ENCODE results near the gene GALNT9. TPM values are rescaled to one million over a fixed set of nuclear protein-coding genes. Genes with fewer than 3 reads are reported as not detected.

GALNT9 gene
- total RNA-seq, 6 experiments from 2014 or later: not detected

DNA sequence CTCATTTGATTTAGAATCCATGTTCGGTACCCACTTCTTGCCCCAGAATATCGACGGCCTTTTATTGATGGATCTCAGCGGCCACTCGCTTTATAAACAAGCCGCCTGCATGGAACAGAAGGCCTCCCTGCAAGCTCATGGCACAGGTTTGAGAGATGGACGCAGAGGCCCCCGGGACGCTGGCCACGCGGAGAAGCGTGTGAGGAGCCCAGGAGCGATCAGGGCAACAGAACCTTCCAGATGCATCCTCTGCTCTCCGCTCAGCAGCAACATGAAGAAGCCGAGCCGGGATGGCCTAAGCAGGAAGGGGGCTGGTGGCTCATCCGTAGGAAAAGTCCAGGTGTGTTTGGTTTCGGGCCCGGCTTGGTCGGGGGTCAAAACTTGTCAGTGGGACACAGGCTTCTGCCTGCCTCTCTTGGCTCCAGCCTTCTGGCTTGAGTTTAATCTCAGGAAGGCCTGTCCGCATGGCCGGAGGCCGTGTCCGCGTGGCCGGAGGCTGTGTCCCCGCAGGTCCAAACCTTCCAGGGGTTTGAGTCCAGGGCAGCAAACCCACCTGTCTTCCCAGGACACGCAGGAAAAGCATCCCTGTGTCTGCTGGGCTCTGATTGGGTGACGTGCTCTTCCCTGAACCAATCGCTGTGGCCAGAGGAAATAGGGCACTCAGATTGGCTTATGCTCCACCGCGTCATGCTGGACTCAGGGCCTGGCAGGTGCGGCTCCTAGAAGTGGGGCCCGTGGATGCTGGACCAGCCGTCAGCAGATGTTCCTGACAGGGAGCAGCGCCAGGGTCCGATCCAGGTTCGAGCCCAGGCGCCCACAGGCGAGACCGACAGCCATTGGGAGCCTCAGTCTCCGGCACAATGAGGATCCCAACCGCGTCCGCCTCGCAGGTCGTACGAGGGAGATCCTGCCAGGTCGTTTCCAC lies 65.0 kb downstream of the GALNT9 start:
- H3K27me3 Mint-ChIP-seq (ENCODE audit: insufficient read depth): peaks cover 28% of the 10 kb centered on the region
- peaks cover 4% of the 10 kb centered on the region; the same call in 1 of the 2 replicates for H3K36me3 Mint-ChIP-seq (ENCODE audit: low read depth)
- no peak overlapping the region for H3K27ac Mint-ChIP-seq
- no peaks in the 10 kb centered on the region for H3K4me1 Mint-ChIP-seq (ENCODE audit: low read depth)
- DNase-seq: no peak
- peaks cover 16% of the 10 kb centered on the region; the same call in 1 of the 2 replicates for H3K9me3 Mint-ChIP-seq
- no peak overlapping the region for H3K4me3 Mint-ChIP-seq
- TF ChIP-seq, protein P1, sequence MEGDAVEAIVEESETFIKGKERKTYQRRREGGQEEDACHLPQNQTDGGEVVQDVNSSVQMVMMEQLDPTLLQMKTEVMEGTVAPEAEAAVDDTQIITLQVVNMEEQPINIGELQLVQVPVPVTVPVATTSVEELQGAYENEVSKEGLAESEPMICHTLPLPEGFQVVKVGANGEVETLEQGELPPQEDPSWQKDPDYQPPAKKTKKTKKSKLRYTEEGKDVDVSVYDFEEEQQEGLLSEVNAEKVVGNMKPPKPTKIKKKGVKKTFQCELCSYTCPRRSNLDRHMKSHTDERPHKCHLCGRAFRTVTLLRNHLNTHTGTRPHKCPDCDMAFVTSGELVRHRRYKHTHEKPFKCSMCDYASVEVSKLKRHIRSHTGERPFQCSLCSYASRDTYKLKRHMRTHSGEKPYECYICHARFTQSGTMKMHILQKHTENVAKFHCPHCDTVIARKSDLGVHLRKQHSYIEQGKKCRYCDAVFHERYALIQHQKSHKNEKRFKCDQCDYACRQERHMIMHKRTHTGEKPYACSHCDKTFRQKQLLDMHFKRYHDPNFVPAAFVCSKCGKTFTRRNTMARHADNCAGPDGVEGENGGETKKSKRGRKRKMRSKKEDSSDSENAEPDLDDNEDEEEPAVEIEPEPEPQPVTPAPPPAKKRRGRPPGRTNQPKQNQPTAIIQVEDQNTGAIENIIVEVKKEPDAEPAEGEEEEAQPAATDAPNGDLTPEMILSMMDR (IDR thresholded peaks at IDR 0.05): no peak

DNA sequence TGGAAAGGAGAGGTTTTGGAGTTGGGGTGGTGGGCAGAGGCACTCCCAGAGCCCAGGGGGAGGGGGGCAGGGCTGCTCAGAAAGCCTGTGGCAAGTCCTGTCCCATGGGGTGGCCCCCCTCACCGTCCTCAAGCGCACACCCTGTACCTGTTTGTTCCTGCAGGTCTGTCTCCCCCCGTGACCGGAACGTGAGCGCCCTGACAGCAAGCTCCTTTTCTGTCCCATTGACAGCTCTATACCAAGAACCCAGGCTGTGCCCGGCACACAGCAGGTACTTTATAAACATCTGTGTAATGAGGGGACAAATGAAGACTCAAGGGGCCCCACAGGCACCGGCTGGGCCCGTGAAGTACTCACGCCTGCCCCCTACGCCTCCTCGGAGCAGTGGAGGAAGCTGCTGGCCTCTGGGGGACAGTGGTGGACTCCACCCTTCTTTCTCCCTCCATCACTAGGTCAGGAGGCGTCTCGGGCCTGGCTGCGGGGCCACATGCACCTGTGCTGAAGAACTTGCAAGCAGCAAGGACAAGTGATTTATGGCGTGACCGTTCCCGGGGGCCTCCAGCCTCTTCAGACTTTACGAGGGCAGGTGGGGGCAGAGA lies 65.8 kb downstream of the GALNT9 start:
- no peak overlapping the region for H3K4me3 Mint-ChIP-seq
- no peaks in the 10 kb centered on the region for H3K4me1 Mint-ChIP-seq (ENCODE audit: low read depth)
- H3K27me3 Mint-ChIP-seq (ENCODE audit: insufficient read depth): peaks cover 32% of the 10 kb centered on the region
- TF ChIP-seq, protein P1 (IDR thresholded peaks at IDR 0.05): no peak
- no peak overlapping the region for H3K27ac Mint-ChIP-seq
- peaks cover 4% of the 10 kb centered on the region; the same call in 1 of the 2 replicates for H3K36me3 Mint-ChIP-seq (ENCODE audit: low read depth)
- DNase-seq: no peak
- peaks cover 16% of the 10 kb centered on the region; the same call in 1 of the 2 replicates for H3K9me3 Mint-ChIP-seq

DNA sequence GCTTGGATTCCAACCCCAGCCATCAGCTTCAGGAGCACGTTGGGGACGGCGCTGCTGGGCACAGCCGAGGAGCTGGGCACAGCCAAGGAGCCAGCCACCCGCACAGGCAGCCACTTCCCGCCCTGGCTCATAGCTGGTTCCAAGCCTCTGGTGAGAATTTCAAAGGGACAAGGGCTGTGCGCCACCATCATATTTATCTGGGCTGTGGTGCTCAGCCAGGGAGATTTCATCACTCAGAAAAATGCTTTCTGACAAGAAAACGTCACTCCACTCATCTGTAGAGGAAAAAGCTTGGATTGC lies 66.4 kb downstream of the GALNT9 start:
- DNase-seq: no peak
- TF ChIP-seq, protein P1 (IDR thresholded peaks at IDR 0.05): no peak
- peaks cover 16% of the 10 kb centered on the region; the same call in 1 of the 2 replicates for H3K9me3 Mint-ChIP-seq
- H3K27me3 Mint-ChIP-seq (ENCODE audit: insufficient read depth): peaks cover 32% of the 10 kb centered on the region
- H3K27ac Mint-ChIP-seq: no peak overlapping the region
- peaks cover 4% of the 10 kb centered on the region; the same call in 1 of the 2 replicates for H3K36me3 Mint-ChIP-seq (ENCODE audit: low read depth)
- no peak overlapping the region for H3K4me3 Mint-ChIP-seq
- H3K4me1 Mint-ChIP-seq (ENCODE audit: low read depth): no peaks in the 10 kb centered on the region

DNA sequence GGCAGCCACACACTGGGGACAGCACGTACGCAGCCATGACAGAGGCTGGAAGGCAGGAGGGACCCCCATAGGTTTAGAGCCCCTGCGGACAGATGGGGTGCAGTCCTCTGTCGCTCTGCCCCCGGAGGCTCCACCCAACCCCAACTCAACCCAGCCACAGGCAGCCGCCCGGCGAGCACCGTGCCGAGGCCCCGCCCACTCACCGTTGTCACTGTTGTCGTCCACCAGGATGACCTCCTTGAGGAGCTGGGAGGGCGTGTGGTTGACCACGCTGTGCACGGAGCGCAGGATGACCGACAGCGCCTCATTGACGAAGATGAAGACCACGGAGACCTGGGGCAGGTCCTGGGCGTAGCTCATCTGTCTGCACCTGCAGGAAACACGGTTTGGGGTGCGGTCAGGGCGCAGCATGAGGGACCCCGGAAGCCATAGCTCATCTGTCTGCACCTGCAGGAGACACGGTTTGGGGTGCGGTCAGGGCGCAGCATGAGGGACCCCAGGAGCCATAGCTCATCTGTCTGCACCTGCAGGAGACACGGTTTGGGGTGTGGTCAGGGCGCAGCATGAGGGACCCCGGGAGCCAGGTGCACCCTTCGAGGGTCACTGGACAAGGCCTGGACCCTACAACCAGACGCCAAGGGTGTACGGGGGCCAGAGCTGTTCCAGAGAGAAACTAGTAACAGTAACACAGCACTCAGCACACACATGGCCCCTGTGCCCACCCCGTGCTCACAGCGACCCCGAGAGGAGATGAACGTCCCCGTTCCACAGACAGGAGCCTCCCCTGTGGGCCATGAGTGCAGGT lies 66.9 kb downstream of the GALNT9 start:
- TF ChIP-seq, protein P1 (IDR thresholded peaks at IDR 0.05): no peak
- no peak for DNase-seq
- peaks cover 32% of the 10 kb centered on the region for H3K27me3 Mint-ChIP-seq (ENCODE audit: insufficient read depth)
- peaks cover 16% of the 10 kb centered on the region; the same call in 1 of the 2 replicates for H3K9me3 Mint-ChIP-seq
- peaks cover 4% of the 10 kb centered on the region; the same call in 1 of the 2 replicates for H3K36me3 Mint-ChIP-seq (ENCODE audit: low read depth)
- H3K4me1 Mint-ChIP-seq (ENCODE audit: low read depth): no peaks in the 10 kb centered on the region
- no peak overlapping the region for H3K27ac Mint-ChIP-seq
- no peak overlapping the region for H3K4me3 Mint-ChIP-seq

DNA sequence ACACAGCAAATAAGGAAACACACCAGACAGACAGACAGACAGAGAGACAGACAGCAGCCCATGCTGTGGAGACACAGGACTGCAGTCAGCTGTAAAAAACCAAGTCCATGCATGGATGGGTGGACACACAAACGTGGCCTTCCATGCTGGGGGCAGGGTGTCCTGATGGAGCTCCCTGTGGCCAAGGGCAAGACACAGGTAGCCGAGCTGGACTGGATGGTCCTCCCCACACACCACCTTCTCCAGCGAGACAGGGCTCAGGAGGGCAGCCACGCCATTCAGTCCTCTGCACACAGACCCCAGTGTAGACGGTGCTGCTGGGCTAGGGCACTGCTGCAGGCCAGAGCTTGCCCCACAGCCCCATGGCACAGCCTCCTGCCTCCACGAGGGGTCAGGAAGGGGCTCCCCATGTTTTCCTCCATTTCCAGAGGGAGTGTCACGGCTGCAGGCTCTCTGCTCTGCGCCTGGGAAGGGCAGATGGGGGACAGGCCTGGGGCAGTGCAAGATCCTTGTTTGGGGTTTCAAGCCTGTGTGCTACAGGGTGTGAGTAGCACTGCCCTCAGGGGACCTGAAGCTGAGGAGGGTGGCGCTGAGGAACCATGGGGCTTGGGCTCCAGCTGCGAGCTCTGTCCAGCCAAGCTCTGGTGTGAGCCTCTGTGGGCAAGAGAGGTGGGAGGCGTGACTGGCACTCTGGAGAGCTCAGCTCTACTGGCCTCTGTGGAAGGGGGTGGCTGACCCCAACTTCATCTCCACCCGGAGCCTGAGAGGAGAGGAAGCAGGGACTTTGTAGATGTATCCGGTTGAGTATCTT lies 67.9 kb downstream of the GALNT9 start:
- Mint-ChIP-seq H3K27ac (no peak overlapping the region), H3K27me3 (ENCODE audit: insufficient read depth) (peaks cover 36% of the 10 kb centered on the region), H3K4me1 (ENCODE audit: low read depth) (no peaks in the 10 kb centered on the region), H3K9me3 (peaks cover 16% of the 10 kb centered on the region; the same call in 1 of the 2 replicates), H3K4me3 (no peak overlapping the region), H3K36me3 (ENCODE audit: low read depth) (peaks cover 4% of the 10 kb centered on the region; the same call in 1 of the 2 replicates)
- no peak for DNase-seq
- TF ChIP-seq, protein P1 (IDR thresholded peaks at IDR 0.05): no peak
